GM21423 (cell line): ENCODE measurements around the gene PTPN11.
"Not testable (repeated sequence)": the region's sequence is repeated elsewhere in the genome, so short reads cannot be mapped to it uniquely, and the experiment has no call there.

ENCODE experiments used
- ATAC-seq: cut with Tn5 transposase; IDR thresholded peaks from one replicate; pipeline ENCODE4 v1.9.1; 2021; ENCODE audit warnings: mild to moderate bottlenecking, moderate library complexity; ENCODE audit not compliant: unreplicated experiment

The PTPN11 gene

GRCh38 chr12:112409064-112409905 is 9.5 kb upstream of the PTPN11 start, which contains the start of gene RPL6:
TSS of gene RPL6 (minus strand) at chr12:112409605. CDS start at chr12:112408656, 949 bp downstream.
- ATAC-seq, result peak; percentile 87

GRCh38 chr12:112409906-112410244 is 8.9 kb upstream of the PTPN11 start:
- ATAC-seq, result no peak

GRCh38 chr12:112413855-112414625 is 4.7 kb upstream of the PTPN11 start:
- ATAC-seq, result no peak

- not testable (repeated sequence) for ATAC-seq
These were observed 3.3 kb upstream of the PTPN11 start for GRCh38 chr12:112415457-112415856.

- ATAC-seq, result no peak
These were observed 507 bp upstream of the PTPN11 start for GRCh38 chr12:112418273-112418607.

- no peak for ATAC-seq
These were observed 768 bp downstream of the PTPN11 start for GRCh38 chr12:112419297-112420133.

GRCh38 chr12:112420740-112421139 is 2.0 kb downstream of the PTPN11 start:
- no peak for ATAC-seq

GRCh38 chr12:112421363-112421762 is 2.6 kb downstream of the PTPN11 start:
- no peak for ATAC-seq

- no peak for ATAC-seq
These were observed 3.8 kb downstream of the PTPN11 start for GRCh38 chr12:112422531-112422930.

- no peak for ATAC-seq
These were observed 5.4 kb downstream of the PTPN11 start for GRCh38 chr12:112424126-112424525.

- no peak for ATAC-seq
These were observed 7.0 kb downstream of the PTPN11 start for GRCh38 chr12:112425582-112426382.

- no peak for ATAC-seq
These were observed 9.0 kb downstream of the PTPN11 start for GRCh38 chr12:112427760-112428159.

- no peak for ATAC-seq
These were observed 12.2 kb downstream of the PTPN11 start for GRCh38 chr12:112430929-112431328.

GRCh38 chr12:112431965-112432364 is 13.2 kb downstream of the PTPN11 start:
- no peak for ATAC-seq

- no peak for ATAC-seq
These were observed 14.8 kb downstream of the PTPN11 start for GRCh38 chr12:112433551-112433950.

- ATAC-seq, result not testable (repeated sequence)
These were observed 19.9 kb downstream of the PTPN11 start for GRCh38 chr12:112438645-112439044.

GRCh38 chr12:112439769-112440168 is 21.0 kb downstream of the PTPN11 start:
- no peak for ATAC-seq

GRCh38 chr12:112440653-112441052 is 21.9 kb downstream of the PTPN11 start:
- ATAC-seq, result not testable (repeated sequence)

- no peak for ATAC-seq
These were observed 25.2 kb downstream of the PTPN11 start for GRCh38 chr12:112443916-112444315.

GRCh38 chr12:112446008-112446725 is 27.4 kb downstream of the PTPN11 start:
- ATAC-seq, result no peak
